Right ventricle myocardium inferior (tissue), 1 donor: ENCODE data around the gene ADAMTS18. TPM values are rescaled to one million over a fixed set of nuclear protein-coding genes. Genes with fewer than 3 reads are reported as not detected.
"Not testable (repeated sequence)": the region's sequence is repeated elsewhere in the genome, so short reads cannot be mapped to it uniquely, and the experiment has no call there.

Source experiments
- ATAC-seq: fragments of 200-7000 bp; cut with Tn5 transposase; one replicate; pipeline ENCODE4 v1.9.1; 2020; ENCODE audit warnings: mild to moderate bottlenecking, moderate library complexity
- DNase-seq: peaks from one replicate; pipeline ENCODE4 v3.0.0; 2021; ENCODE audit errors: missing footprints
- intact Hi-C: fragments of 100-400 bp; cut with DNase I; formaldehyde crosslinking; loops from one replicate; pipeline ENCODE4 v1.11.0; 2022
- total RNA-seq: library from RNA; stranded (reverse); fragmentation: NEBNext Ultra II Directional; extraction: Animal tissue kit (Norgen Biotek cat#: 25700); gene quantifications from one replicate; pipeline ENCODE4 v1.2.1, GENCODE V29; 2021
- donor health status: DM: no; HTN: yes; CAD: no; lungs with severe emphysema.

The ADAMTS18 gene
- total RNA-seq, 1 donor from 2014 or later, result not detected

DNA sequence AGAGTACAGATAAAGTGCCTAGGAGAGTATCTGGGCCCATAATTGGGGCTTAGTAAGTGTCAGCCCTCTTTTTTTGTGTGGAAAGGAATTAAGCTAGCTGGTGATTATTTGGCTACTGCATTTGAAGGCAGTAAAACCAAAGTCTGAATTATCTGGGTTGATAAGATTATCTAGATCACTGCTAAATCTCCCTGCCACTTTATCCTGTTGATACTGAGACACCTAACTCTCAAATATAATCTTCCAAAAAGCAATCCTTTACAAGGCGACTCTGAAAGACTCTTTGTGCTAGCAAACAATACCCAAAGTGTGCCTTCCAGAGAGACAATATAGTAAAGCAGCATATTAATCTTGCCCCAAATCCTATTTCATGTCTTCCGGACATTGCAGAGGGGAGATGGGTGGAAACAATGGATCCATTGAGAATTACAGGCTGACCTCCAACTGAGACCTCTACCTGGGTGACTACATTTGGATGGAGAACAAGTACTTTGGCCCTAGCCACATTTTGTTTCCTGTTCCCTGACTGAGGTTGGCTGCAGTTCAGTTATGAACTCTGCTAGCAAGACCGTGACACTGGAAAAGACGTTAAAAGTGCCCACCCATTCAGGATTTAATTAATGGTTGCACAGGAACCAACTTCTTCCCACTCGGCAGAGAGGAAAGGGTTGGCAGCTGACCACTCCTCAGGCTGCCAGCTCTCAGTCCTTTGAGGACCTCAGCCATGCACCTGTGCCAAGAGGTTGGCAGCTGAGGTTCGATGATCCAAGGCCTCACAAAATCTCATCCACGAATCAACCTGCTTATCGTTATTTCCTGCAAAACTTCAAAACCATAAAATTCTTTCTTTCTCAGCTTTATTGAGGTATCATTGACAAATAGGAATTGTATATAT, 163.1 kb downstream of the ADAMTS18 start:
- intact Hi-C loops, result no loop called here
- DNase-seq, result no peak
- ATAC-seq, result no peak

DNA sequence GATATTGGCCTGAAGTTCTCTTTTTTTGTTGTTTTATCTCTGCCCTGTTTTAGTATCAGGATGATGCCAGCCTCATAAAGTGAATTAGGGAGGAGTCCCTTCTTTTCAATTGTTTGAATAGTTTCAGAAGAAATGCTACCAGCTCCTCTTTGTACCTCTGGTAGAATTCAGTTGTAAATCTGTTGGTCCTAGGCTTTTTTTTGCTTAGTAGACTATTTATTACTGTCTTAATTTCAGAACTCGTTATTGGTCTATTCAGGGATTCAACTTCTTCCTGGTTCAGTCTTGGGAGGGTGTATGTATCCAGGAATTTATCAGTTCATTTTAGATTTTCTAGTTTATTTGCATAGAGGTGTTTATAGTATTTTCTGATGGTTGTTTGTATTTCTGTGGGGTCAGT, 168.6 kb downstream of the ADAMTS18 start:
- ATAC-seq, intact Hi-C loops, DNase-seq: not testable (repeated sequence)

DNA sequence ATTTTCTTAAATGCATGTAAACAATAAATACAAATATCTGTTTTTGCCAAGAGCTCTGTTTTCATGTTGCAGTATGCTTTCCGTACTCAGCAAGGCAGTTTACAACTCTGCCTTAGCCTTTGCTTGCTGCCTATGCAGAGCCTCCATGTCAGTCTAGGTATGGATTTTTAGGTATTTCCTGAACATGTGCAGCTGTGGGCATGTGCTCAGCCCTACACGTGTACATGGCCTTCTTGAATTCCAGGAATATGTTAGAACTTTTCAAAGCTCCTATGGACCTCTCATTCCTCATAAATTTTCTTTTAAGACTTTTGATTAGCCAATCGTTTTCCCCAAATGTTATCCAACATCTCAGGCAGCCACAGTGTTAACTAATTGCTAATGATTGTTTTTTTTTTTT, 171.9 kb downstream of the ADAMTS18 start:
- ATAC-seq (no peak), DNase-seq (no peak)
- intact Hi-C loops, result no loop called here

GRCh38 chr16:77250400-77250799, 184.4 kb downstream of the ADAMTS18 start:
- DNase-seq, result no peak
- intact Hi-C loops, result no loop called here
- no peak for ATAC-seq

DNA sequence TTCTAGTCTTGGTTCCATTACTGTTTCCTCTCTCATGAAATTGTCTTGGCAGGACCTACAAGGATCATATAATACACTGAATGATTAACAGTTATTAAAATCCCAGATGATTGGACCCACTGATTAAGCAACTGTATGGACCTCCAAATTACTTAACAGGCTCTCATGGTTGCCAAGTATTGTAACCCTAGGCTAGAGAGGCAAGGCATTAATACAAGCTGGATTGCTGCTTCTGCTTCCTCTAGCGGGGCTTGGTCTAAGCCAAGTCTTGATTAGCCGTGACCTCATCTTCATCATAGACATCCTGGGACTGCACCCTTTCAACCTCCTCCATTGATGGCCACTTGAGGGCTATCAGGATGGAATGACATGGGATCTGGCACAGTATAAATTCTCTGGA, 188.7 kb downstream of the ADAMTS18 start:
- intact Hi-C loops, result no loop called here

DNA sequence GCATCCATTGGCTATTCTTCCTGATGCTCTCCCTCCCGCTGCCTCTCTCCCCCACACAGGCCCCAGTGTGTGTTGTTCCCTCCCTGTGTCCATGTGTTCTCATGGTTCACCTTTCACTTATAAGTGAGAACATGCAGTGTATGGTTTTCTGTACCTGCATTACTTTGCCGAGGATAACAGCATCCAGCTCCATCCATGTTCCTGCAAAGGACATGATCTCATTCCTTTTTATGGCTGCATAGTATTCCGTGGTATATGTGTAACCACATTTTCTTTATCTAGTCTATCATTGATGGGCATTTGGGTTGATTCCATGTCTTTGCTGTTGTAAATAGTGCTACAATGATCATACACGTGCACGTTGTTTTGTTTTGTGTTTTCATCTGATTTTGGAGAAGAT, 192.4 kb downstream of the ADAMTS18 start:
- ATAC-seq, DNase-seq, intact Hi-C loops: not testable (repeated sequence)

More for the DNA sequence above, 188.7 kb downstream of the ADAMTS18 start:
- DNase-seq (no peak), ATAC-seq (no peak)

GRCh38 chr16:77238593-77238992, 196.2 kb downstream of the ADAMTS18 start:
- ATAC-seq (no peak), DNase-seq (no peak)
- intact Hi-C loops, result loop anchor here (5.0 kb wide), 3 partner anchors 424 to 859 kb away; partner anchors contain the start of gene WWOX

DNA sequence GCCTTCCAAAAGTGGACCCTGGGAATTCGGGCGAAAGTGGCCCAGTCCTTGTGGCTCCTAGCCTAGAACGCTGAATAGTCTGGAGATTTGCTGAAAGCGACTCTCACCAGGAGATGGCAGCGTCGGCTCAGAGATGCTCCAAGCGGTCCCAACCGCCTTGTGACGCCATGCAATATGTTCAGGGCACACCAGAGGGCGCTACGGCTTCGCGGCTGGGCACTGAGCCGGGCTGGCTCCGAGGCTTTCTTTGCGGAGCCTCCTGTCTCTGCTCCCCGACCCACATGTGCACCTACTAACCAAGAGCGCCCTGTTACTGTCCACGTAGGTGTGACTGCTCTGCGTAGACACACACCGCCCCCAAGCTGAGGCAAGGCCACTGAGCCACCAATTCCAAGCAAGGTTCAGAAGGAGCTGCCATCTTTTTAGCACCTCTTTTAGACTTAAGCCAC, 198.7 kb downstream of the ADAMTS18 start:
- peak; percentile 92 for DNase-seq
- peak; percentile 96 for ATAC-seq
- intact Hi-C loops, result loop anchor here (1.0 to 5.0 kb wide), 4 partner anchors 348 to 861 kb away; partner anchors contain the start of gene WWOX

GRCh38 chr16:77234611-77235010, 200.2 kb downstream of the ADAMTS18 start:
- no peak for ATAC-seq

GRCh38 chr16:77233799-77234519, 200.9 kb downstream of the ADAMTS18 start:
- intact Hi-C loops, result no loop called here
- DNase-seq, result no peak
- ATAC-seq, result no peak

More at GRCh38 chr16:77234611-77235010, 200.2 kb downstream of the ADAMTS18 start:
- intact Hi-C loops, result loop anchor here (5.0 kb wide), 3 partner anchors 428 to 863 kb away; partner anchors contain the start of gene WWOX
- no peak for DNase-seq

Other genes starting within 250 kb of the ADAMTS18 start
- 14.4 TPM for gene MON1B, start 243.8 kb downstream of the ADAMTS18 start, total RNA-seq
- not detected for gene SYCE1L, start 235.6 kb downstream of the ADAMTS18 start, total RNA-seq